HG02885 (cell line): ENCODE measurements around the gene SPINK6.

ENCODE experiments used
- ATAC-seq: cut with Tn5 transposase; IDR thresholded peaks from one replicate; pipeline ENCODE4 v1.9.1; 2021; ENCODE audit warnings: mild to moderate bottlenecking; ENCODE audit not compliant: unreplicated experiment, poor library complexity

The SPINK6 gene

DNA sequence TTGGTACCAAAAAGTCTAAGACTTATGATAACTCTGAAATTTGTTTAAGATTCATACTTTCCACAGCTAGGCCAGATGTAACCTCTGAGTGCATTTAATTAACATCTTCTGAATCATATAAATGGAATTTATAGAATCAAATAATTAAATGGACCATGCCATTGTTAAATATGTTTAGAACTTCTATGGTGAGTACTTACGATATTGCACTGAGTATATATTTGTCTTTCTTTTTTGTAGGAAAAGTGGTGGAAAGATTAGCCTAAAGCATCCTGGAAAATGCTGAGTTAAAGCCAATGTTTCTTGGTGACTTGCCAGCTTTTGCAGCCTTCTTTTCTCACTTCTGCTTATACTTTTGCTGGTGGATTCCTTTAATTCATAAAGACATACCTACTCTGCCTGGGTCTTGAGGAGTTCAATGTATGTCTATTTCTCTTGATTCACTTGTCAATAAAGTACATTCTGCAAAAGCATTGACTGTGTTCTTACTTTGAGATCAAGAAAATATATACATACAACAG is 11.9 kb downstream of the SPINK6 start:
- ATAC-seq = no peak

DNA sequence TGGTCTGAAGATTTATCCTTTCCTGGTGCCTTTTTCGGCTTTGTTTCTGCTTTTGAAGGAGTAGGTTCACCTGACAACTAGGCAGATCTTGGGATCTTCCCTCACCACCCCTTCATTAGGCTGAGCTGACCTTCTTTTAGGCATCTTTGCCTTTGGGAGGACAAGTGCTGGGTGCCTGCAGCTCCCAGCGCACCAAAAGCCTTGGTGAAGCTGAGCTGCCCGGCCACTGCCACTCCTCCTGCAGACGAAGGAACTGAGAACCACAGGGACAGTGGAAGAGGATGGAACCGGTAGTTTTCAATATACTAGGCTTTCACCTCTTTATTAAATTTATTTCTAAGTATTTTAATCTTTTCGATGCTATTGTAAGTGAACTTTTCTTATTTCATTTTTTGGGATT is 18.7 kb downstream of the SPINK6 start:
- ATAC-seq = no peak

- no peak for ATAC-seq
These were observed 21.4 kb downstream of the SPINK6 start for GRCh38 chr5:148224117-148224742.

DNA sequence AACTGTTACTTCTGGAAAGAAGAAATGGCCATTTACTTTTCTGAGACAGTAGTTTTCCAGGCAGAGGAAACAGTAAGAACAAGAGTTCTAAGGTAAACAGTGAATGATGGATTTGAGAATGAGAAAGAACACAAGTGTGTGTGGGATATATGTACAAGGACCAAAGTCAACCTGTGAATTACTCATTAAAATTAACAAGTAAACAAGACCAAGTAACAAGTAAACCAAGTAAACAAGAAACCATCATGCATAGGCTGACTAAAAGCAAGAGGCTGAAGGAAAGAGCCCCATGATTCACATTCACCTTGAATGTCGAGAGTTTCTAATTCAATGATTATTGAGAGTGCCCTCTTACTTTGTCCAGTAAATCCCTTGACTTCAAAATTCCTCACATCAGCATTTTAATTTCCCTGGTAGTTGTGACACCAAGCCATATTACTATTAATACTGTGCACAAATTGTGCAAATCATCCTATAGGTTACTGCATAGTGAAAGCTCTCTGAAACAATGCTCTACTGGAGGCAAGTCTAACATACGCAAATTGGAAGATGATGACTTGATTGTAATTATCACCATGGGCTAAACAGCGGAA is 25.6 kb downstream of the SPINK6 start:
- ATAC-seq = no peak

- ATAC-seq = no peak
These were observed 27.0 kb downstream of the SPINK6 start for GRCh38 chr5:148229840-148230239.

- ATAC-seq = no peak
These were observed 27.4 kb downstream of the SPINK6 start for GRCh38 chr5:148230240-148230639.

- no peak for ATAC-seq
These were observed 35.1 kb downstream of the SPINK6 start for GRCh38 chr5:148237785-148238417.

DNA sequence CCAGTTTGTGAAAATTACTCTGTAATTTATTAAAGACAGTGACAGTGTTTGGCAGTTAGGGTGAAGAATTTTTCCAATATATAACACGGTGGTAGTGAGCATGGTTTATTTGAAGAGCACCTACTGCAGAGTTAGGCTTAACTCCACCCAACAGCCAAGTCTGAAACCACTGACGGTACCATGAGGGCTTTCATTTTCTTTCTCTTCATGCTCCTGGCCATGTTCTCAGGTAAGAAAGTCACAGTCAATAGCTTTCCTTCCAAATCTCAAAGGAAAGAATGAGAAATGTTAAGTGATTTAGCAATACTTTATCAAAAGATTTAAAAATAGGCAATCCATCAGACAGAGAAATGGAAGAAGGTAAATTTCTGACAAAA is 35.6 kb downstream of the SPINK6 start, which contains the start of gene MARCOL:
Gene MARCOL (plus strand): TSS at position 108 of the 377 bp plus-strand sequence. CDS start 73 bp downstream, at position 181.
- no peak for ATAC-seq

DNA sequence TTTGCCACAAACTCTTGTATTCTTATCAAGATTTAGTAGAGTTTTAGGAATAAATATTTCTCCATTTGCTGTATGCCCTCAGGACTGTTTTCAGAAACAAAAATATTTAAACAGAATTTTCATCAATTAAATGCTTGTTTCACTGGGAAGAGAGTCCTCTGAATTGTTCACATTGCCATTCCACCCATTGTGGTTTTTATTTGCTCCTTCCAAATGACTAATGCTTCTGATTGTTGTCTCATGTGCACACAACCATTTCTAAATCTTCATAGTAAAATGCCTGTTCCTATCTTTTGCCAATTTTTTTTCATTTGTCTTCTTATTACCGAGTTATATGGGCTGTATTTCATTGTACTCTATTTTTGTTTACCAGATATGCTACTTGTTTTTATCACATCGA is 46.1 kb downstream of the SPINK6 start:
- no peak for ATAC-seq

- no peak for ATAC-seq
These were observed 52.6 kb downstream of the SPINK6 start for GRCh38 chr5:148255456-148255855.

GRCh38 chr5:148259288-148259687 is 56.4 kb downstream of the SPINK6 start:
- ATAC-seq = no peak

DNA sequence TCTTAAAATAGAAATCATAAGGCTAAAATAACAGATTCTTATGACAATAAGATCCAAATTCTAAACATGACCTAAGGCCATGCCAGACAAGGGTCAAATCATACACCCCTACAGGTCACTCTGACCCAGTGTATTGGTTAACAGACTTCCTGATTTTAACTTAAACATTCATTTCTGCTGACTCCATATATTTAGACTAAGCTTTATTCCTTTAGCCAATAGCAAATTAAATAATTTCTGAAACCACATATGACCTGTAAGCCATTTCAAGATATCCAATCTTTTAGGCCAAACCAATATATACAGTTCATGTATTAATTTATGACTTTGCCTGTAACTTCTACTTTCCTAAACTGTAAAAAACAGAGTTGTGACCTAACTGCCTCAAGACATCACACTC is 58.4 kb downstream of the SPINK6 start:
- no peak for ATAC-seq
